Ectodermal cell (in vitro differentiated cells): Measurements from ENCODE around the gene A3GALT2.

Experiments
- H3K27ac ChIP-seq: 2 replicates; pipeline ENCODE4 v1.7.0; 2013; ENCODE audit warnings: mild to moderate bottlenecking, low read depth, low read length; ENCODE audit not compliant: insufficient read depth, poor library complexity, severe bottlenecking
- H3K27me3 ChIP-seq: 2 replicates; pipeline ENCODE4 v1.7.0; 2013; ENCODE audit warnings: mild to moderate bottlenecking, low read length; ENCODE audit not compliant: insufficient read depth, control insufficient read depth, poor library complexity, severe bottlenecking
- H3K36me3 ChIP-seq: one replicate; pipeline ENCODE4 v1.7.0; 2013; ENCODE audit warnings: low read length; ENCODE audit not compliant: control insufficient read depth, insufficient read depth
- H3K4me1 ChIP-seq: one replicate; pipeline ENCODE4 v1.7.0; 2013; ENCODE audit warnings: low read length; ENCODE audit not compliant: control insufficient read depth, insufficient read depth
- H3K4me3 ChIP-seq: 2 replicates; pipeline ENCODE4 v1.7.0; 2013; ENCODE audit warnings: low read depth, low read length, control low read depth; ENCODE audit not compliant: insufficient read depth
- H3K9me3 ChIP-seq: 2 replicates; pipeline ENCODE4 v1.7.0; 2013; ENCODE audit warnings: mild to moderate bottlenecking, low read length, moderate library complexity; ENCODE audit not compliant: control insufficient read depth
- WGBS, 2 experiments: methylation state at CpG; one replicate each; pipeline ENCODE4 v1.1.7; 2013; ENCODE audit warnings: missing lambda C conversion rate in 2 of 2; 5-methylcytosine and 5-hydroxymethylcytosine counted together

A3GALT2 gene

GRCh38 chr1:33267468-33268205 is 53.3 kb downstream of the A3GALT2 start:
- Histone ChIP-seq H3K4me3 (no peak overlapping the region), H3K4me1 (no peaks in the 10 kb centered on the region), H3K9me3 (no peaks in the 10 kb centered on the region), H3K27me3 (no peaks in the 10 kb centered on the region), H3K27ac (no peak overlapping the region), H3K36me3 (no peaks in the 10 kb centered on the region)
- WGBS, 2 experiments = 95 to 97% methylated on average over 5 of the region's 5 CpGs

GRCh38 chr1:33266766-33267165 is 54.1 kb downstream of the A3GALT2 start:
- Histone ChIP-seq H3K9me3 (no peaks in the 10 kb centered on the region), H3K4me1 (no peaks in the 10 kb centered on the region)
- 94 to 97% methylated on average over 6 of the region's 6 CpGs for WGBS, 2 experiments

GRCh38 chr1:33265780-33266605 is 54.9 kb downstream of the A3GALT2 start:
- H3K9me3 ChIP-seq = no peaks in the 10 kb centered on the region
- no peaks in the 10 kb centered on the region for H3K36me3 ChIP-seq
- no peaks in the 10 kb centered on the region for H3K27me3 ChIP-seq
- no peaks in the 10 kb centered on the region for H3K4me1 ChIP-seq
- WGBS, 2 experiments = 92 to 94% methylated on average over 10 of the region's 10 CpGs
- H3K4me3 ChIP-seq = no peak overlapping the region
- no peak overlapping the region for H3K27ac ChIP-seq

More at GRCh38 chr1:33266766-33267165, 54.1 kb downstream of the A3GALT2 start:
- Histone ChIP-seq H3K4me3 (no peak overlapping the region), H3K36me3 (no peaks in the 10 kb centered on the region), H3K27me3 (no peaks in the 10 kb centered on the region), H3K27ac (no peak overlapping the region)

GRCh38 chr1:33263890-33264504 is 56.9 kb downstream of the A3GALT2 start:
- Histone ChIP-seq H3K4me3 (no peak overlapping the region), H3K27ac (no peak overlapping the region), H3K27me3 (no peaks in the 10 kb centered on the region), H3K9me3 (no peaks in the 10 kb centered on the region), H3K4me1 (peaks cover 4% of the 10 kb centered on the region), H3K36me3 (no peaks in the 10 kb centered on the region)
- 91 to 94% methylated on average over 5 of the region's 5 CpGs for WGBS, 2 experiments

- Histone ChIP-seq H3K27me3 (no peaks in the 10 kb centered on the region), H3K27ac (no peak overlapping the region), H3K4me3 (no peak overlapping the region), H3K9me3 (no peaks in the 10 kb centered on the region), H3K4me1 (peaks cover 19% of the 10 kb centered on the region), H3K36me3 (no peaks in the 10 kb centered on the region)
- 91 to 92% methylated on average over 7 of the region's 7 CpGs for WGBS, 2 experiments
Observed at GRCh38 chr1:33261344-33261743, 59.6 kb downstream of the A3GALT2 start.

GRCh38 chr1:33260439-33260838 is 60.5 kb downstream of the A3GALT2 start:
- WGBS, 2 experiments = 94 to 96% methylated on average over 4 to 5 of the region's 5 CpGs
- peaks cover 19% of the 10 kb centered on the region for H3K4me1 ChIP-seq

GRCh38 chr1:33259879-33260278 is 61.0 kb downstream of the A3GALT2 start:
- 94 to 96% methylated on average over 3 of the region's 3 CpGs for WGBS, 2 experiments
- Histone ChIP-seq H3K4me3 (no peak overlapping the region), H3K27ac (no peak overlapping the region), H3K4me1 (peaks cover 19% of the 10 kb centered on the region), H3K9me3 (no peaks in the 10 kb centered on the region), H3K27me3 (no peaks in the 10 kb centered on the region), H3K36me3 (no peaks in the 10 kb centered on the region)

More at GRCh38 chr1:33260439-33260838, 60.5 kb downstream of the A3GALT2 start:
- no peak overlapping the region for H3K27ac ChIP-seq
- no peaks in the 10 kb centered on the region for H3K27me3 ChIP-seq
- no peak overlapping the region for H3K4me3 ChIP-seq
- no peaks in the 10 kb centered on the region for H3K36me3 ChIP-seq
- H3K9me3 ChIP-seq = no peaks in the 10 kb centered on the region

GRCh38 chr1:33258788-33259274 is 62.1 kb downstream of the A3GALT2 start:
- Histone ChIP-seq H3K36me3 (no peaks in the 10 kb centered on the region), H3K27ac (no peak overlapping the region), H3K9me3 (no peaks in the 10 kb centered on the region), H3K4me1 (peaks cover 19% of the 10 kb centered on the region), H3K27me3 (no peaks in the 10 kb centered on the region), H3K4me3 (no peak overlapping the region)
- WGBS, 2 experiments = 93 to 96% methylated on average over 2 of the region's 2 CpGs

- Histone ChIP-seq H3K4me1 (peaks cover 19% of the 10 kb centered on the region), H3K36me3 (no peaks in the 10 kb centered on the region), H3K9me3 (no peaks in the 10 kb centered on the region), H3K4me3 (peak overlapping the region; percentile 85), H3K27me3 (no peaks in the 10 kb centered on the region), H3K27ac (no peak overlapping the region)
- WGBS, 2 experiments = 76% methylated on average over 19 of the region's 19 CpGs
Observed at GRCh38 chr1:33257772-33258712, 62.9 kb downstream of the A3GALT2 start.
